PC-9 (cell line): ENCODE data around the gene HDAC8. TPM values are rescaled to one million over a fixed set of nuclear protein-coding genes. Genes with fewer than 3 reads are reported as not detected.

Experiments
- BruUV-seq: library from RNA; stranded (reverse); fragments of 400-500 nt; replicated peaks from 2 replicates; lab custom pipeline; 2021; lab: Mats Ljungman, UMichigan
- CTCF ChIA-PET: fragments of 300-600 bp; sonication (Branson Sonifier 250); formaldehyde crosslinking; loops from one replicate; lab custom pipeline; 2022; ENCODE audit warnings: antibody characterized with exemption; lab: Charles Lee
- POLR2A ChIA-PET: fragments of 300-600 bp; sonication (Branson Sonifier 250); formaldehyde crosslinking; loops from one replicate; lab custom pipeline; 2022; ENCODE audit warnings: antibody characterized with exemption; ENCODE audit not compliant: unreplicated experiment; lab: Charles Lee
- DNase-seq, 2 experiments: peaks; one replicate each; pipeline versions ENCODE4 v3.0.0 to v3.0.0-alpha.2; 2015 to 2022; ENCODE audit warnings: mixed read lengths in 1 of 2
- H2AFZ ChIP-seq: fragments of 200-600 bp; sonication (generic); 2 replicates; pipeline ENCODE4 v1.8.1; 2017; ENCODE audit warnings: antibody characterized with exemption
- H3F3A ChIP-seq: fragments of 200-600 bp; sonication (generic); 2 replicates; pipeline ENCODE4 v1.8.1; 2017; ENCODE audit warnings: antibody characterized with exemption, mild to moderate bottlenecking, low read depth; ENCODE audit not compliant: insufficient read depth
- H3K27ac ChIP-seq: fragments of 200-600 bp; sonication (generic); 2 replicates; pipeline ENCODE4 v1.6.1; 2016; ENCODE audit warnings: mixed run types
- H3K27me3 ChIP-seq: fragments of 200-600 bp; sonication (generic); 2 replicates; pipeline ENCODE4 v1.6.1; 2016; ENCODE audit warnings: low read depth, mixed run types; ENCODE audit not compliant: insufficient read depth
- H3K36me3 ChIP-seq: fragments of 200-600 bp; sonication (generic); 2 replicates; pipeline ENCODE4 v1.6.1; 2016; ENCODE audit warnings: low read depth, mixed run types
- H3K4me1 ChIP-seq: fragments of 200-600 bp; sonication (generic); replicated peaks from 2 replicates; pipeline ENCODE4 v1.6.1; 2016; ENCODE audit warnings: mixed run types; ENCODE audit not compliant: insufficient read depth
- H3K4me2 ChIP-seq: fragments of 200-600 bp; sonication (generic); 2 replicates; pipeline ENCODE4 v1.6.1; 2017; ENCODE audit warnings: mixed run types
- H3K4me3 ChIP-seq: fragments of 200-600 bp; sonication (generic); 2 replicates; pipeline ENCODE4 v1.6.1; 2016; ENCODE audit warnings: mixed run types
- H3K79me2 ChIP-seq: fragments of 200-600 bp; sonication (generic); 2 replicates; pipeline ENCODE4 v1.6.1; 2017; ENCODE audit warnings: low read depth, mixed run types
- H3K9me2 ChIP-seq: fragments of 200-600 bp; sonication (generic); 2 replicates; pipeline ENCODE4 v1.8.1; 2017; ENCODE audit warnings: mild to moderate bottlenecking; ENCODE audit not compliant: insufficient read depth
- H3K9me3 ChIP-seq: fragments of 200-600 bp; sonication (generic); 2 replicates; pipeline ENCODE4 v1.8.1; 2016; ENCODE audit warnings: low read depth; ENCODE audit not compliant: insufficient read depth
- H4K20me1 ChIP-seq: fragments of 200-600 bp; sonication (generic); 2 replicates; pipeline ENCODE4 v1.8.1; 2017; ENCODE audit not compliant: insufficient read depth
- EZH2 ChIP-seq: fragments of 200-600 bp; sonication (generic); IDR thresholded peaks from 2 replicates; pipeline ENCODE4 v1.8.0; 2017; ENCODE audit warnings: antibody characterized with exemption, low read depth
- intact Hi-C: fragments of 100-400 bp; cut with micrococcal nuclease; formaldehyde crosslinking; loops from one replicate; pipeline ENCODE4 v1.10.0; 2022; ENCODE audit not compliant: unreplicated experiment
- total RNA-seq: library from RNA; stranded (reverse); gene quantifications from 2 replicates; pipeline ENCODE4 v1.2.3, GENCODE V29; 2021
- TF ChIP-seq, protein P1 (sequence below): fragments of 200-600 bp; sonication (generic); conservative IDR thresholded peaks from 2 replicates; pipeline ENCODE4 v1.6.1; 2017; ENCODE audit warnings: mixed run types, antibody characterized with exemption, mild to moderate bottlenecking, moderate library complexity

Gene HDAC8
- total RNA-seq, 1 experiment from 2014 or later: 61.3 TPM

GRCh38 chrX:72430405-72430968 is 142.2 kb downstream of the HDAC8 start:
- ChIA-PET POLR2A (no interaction called here), CTCF (no interaction called here)
- BruUV-seq: no TSS peak
- Histone ChIP-seq H3K27ac (no peak overlapping the region), H3K27me3 (no peaks in the 10 kb centered on the region), H3F3A (no peaks in the 10 kb centered on the region), H3K4me2 (no peak overlapping the region), H3K4me1 (no peaks in the 10 kb centered on the region), H2AFZ (no peak overlapping the region), H3K36me3 (no peaks in the 10 kb centered on the region), H3K9me3 (no peaks in the 10 kb centered on the region), H4K20me1 (no peaks in the 10 kb centered on the region), H3K79me2 (no peaks in the 10 kb centered on the region), H3K4me3 (no peak overlapping the region), H3K9me2 (no peaks in the 10 kb centered on the region; the same call in 1 of the 2 replicates)
- no peak for DNase-seq
- no peak for TF ChIP-seq EZH2
- TF ChIP-seq, protein P1, sequence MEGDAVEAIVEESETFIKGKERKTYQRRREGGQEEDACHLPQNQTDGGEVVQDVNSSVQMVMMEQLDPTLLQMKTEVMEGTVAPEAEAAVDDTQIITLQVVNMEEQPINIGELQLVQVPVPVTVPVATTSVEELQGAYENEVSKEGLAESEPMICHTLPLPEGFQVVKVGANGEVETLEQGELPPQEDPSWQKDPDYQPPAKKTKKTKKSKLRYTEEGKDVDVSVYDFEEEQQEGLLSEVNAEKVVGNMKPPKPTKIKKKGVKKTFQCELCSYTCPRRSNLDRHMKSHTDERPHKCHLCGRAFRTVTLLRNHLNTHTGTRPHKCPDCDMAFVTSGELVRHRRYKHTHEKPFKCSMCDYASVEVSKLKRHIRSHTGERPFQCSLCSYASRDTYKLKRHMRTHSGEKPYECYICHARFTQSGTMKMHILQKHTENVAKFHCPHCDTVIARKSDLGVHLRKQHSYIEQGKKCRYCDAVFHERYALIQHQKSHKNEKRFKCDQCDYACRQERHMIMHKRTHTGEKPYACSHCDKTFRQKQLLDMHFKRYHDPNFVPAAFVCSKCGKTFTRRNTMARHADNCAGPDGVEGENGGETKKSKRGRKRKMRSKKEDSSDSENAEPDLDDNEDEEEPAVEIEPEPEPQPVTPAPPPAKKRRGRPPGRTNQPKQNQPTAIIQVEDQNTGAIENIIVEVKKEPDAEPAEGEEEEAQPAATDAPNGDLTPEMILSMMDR: no peak
- intact Hi-C loops: no loop called here

- no peak for DNase-seq
- no peaks in the 10 kb centered on the region for H3K9me3 ChIP-seq
- BruUV-seq: no TSS peak
- intact Hi-C loops: no loop called here
- H3K4me1 ChIP-seq: no peaks in the 10 kb centered on the region
- H3F3A ChIP-seq: no peaks in the 10 kb centered on the region
- H3K36me3 ChIP-seq: no peaks in the 10 kb centered on the region
- no peaks in the 10 kb centered on the region for H3K9me2 ChIP-seq
- H3K4me3 ChIP-seq: no peak overlapping the region
- TF ChIP-seq EZH2: no peak
- TF ChIP-seq, protein P1: no peak
- no peaks in the 10 kb centered on the region for H3K79me2 ChIP-seq
- H2AFZ ChIP-seq: no peak overlapping the region
- no peak overlapping the region for H3K27ac ChIP-seq
- ChIA-PET CTCF (no interaction called here), POLR2A (no interaction called here)
- H3K27me3 ChIP-seq: no peaks in the 10 kb centered on the region
- H3K4me2 ChIP-seq: no peak overlapping the region
- no peaks in the 10 kb centered on the region for H4K20me1 ChIP-seq
Measured at GRCh38 chrX:72421797-72422196, 150.8 kb downstream of the HDAC8 start.

- intact Hi-C loops: no loop called here
- no peaks in the 10 kb centered on the region for H4K20me1 ChIP-seq
- POLR2A ChIA-PET: no interaction called here
- TF ChIP-seq EZH2: no peak
- TF ChIP-seq, protein P1: no peak
- CTCF ChIA-PET: no interaction called here
- H3K4me2 ChIP-seq: no peak overlapping the region
- no peak overlapping the region for H3K27ac ChIP-seq
- no peaks in the 10 kb centered on the region for H3F3A ChIP-seq
- no TSS peak for BruUV-seq
- no peaks in the 10 kb centered on the region for H3K79me2 ChIP-seq
- no peaks in the 10 kb centered on the region for H3K9me2 ChIP-seq
- H3K9me3 ChIP-seq: no peaks in the 10 kb centered on the region
- no peaks in the 10 kb centered on the region for H3K36me3 ChIP-seq
- H2AFZ ChIP-seq: no peak overlapping the region
- H3K4me1 ChIP-seq: no peaks in the 10 kb centered on the region
- no peaks in the 10 kb centered on the region for H3K27me3 ChIP-seq
- H3K4me3 ChIP-seq: no peak overlapping the region
- DNase-seq: no peak
Measured at GRCh38 chrX:72409993-72410392, 162.7 kb downstream of the HDAC8 start.
